ENCODE results near the gene UPF3B. TPM values are rescaled to one million over a fixed set of nuclear protein-coding genes. Genes with fewer than 3 reads are reported as not detected.

Gene UPF3B
- polyA plus RNA-seq, 1 donor from 2014 or later, result 24.8 TPM

Small RNA genes lying within 50 kb of the gene (small RNA-seq; reads per million reads assigned to genes)
- gene SNORA69, result 0 to 0.03 (median 0) reads per million in 3 experiments

Other genes starting within 250 kb of the UPF3B start
- 22.5 and 27.0 TPM in 2 replicates for gene NKRF, start 246.5 kb downstream of the UPF3B start, polyA plus RNA-seq
- gene SEPTIN6, start 159.8 kb downstream of the UPF3B start, polyA plus RNA-seq, result 153 and 155 TPM in 2 replicates
- gene SOWAHD, start 94.4 kb downstream of the UPF3B start, polyA plus RNA-seq, result 1.0 TPM in 1 of 2 replicates, not detected in the other
- 2,693 and 3,126 TPM in 2 replicates for gene RPL39, start 61.3 kb downstream of the UPF3B start, polyA plus RNA-seq
- 19.6 and 27.2 TPM in 2 replicates for gene RNF113A, start 18.8 kb upstream of the UPF3B start, polyA plus RNA-seq
- 214 and 270 TPM in 2 replicates for gene NDUFA1, start 18.9 kb upstream of the UPF3B start, polyA plus RNA-seq
- gene AKAP14, start 42.9 kb upstream of the UPF3B start, polyA plus RNA-seq, result 4.2 TPM in 1 of 2 replicates, not detected in the other
- 4.7 and 6.3 TPM in 2 replicates for gene NKAP, start 90.8 kb upstream of the UPF3B start, polyA plus RNA-seq
- gene RHOXF2B, start 224.7 kb upstream of the UPF3B start, polyA plus RNA-seq, result not detected in 2 replicates